Tibial nerve (tissue), 4 donors: Measurements from ENCODE around the gene SH3TC2. TPM values are rescaled to one million over a fixed set of nuclear protein-coding genes. Genes with fewer than 3 reads are reported as not detected.

ENCODE experiments used
- DNase-seq, 2 donors: peaks; one replicate each; pipeline ENCODE4 v3.0.0-alpha.2; 2019; ENCODE audit warnings: low spot score in 2 of 2
- H3K27ac ChIP-seq, 4 donors: fragments of 200-600 bp; sonication (generic) in 3 of 4; one replicate each; pipeline ENCODE4 v1.5.1; 2017 to 2019; ENCODE audit warnings: mild to moderate bottlenecking in 1 of 4
- H3K27me3 ChIP-seq, 2 donors: fragments of 200-600 bp; sonication (generic) in 1 of 2; one replicate each; pipeline versions ENCODE4 v1.5.1 to v1.6.0; 2017 to 2019
- H3K36me3 ChIP-seq, 3 donors: fragments of 200-600 bp; sonication (generic); one replicate each; pipeline ENCODE4 v1.5.1; 2018 to 2019
- H3K4me1 ChIP-seq, 4 donors: fragments of 200-600 bp; sonication (generic) in 3 of 4; one replicate each; pipeline ENCODE4 v1.5.1; 2017 to 2019
- H3K4me3 ChIP-seq, 4 donors: fragments of 200-600 bp; sonication (generic) in 3 of 4; one replicate each; pipeline ENCODE4 v1.5.1; 2017 to 2019; ENCODE audit warnings: mild to moderate bottlenecking in 1 of 4, moderate library complexity in 1 of 4
- H3K9me3 ChIP-seq, 4 donors: fragments of 200-600 bp; sonication (generic) in 3 of 4; one replicate each; pipeline ENCODE4 v1.5.1; 2017 to 2019
- CTCF ChIP-seq, 5 experiments: fragments of 200-600 bp in 3 of 5; fragments of 450-650 bp in 2 of 5; sonication (generic) in 3 of 5; IDR thresholded peaks; one replicate each; pipeline ENCODE4 v1.5.1; 2016 to 2019; ENCODE audit warnings: antibody characterized with exemption in 5 of 5, mild to moderate bottlenecking in 3 of 5, moderate library complexity in 2 of 5
- EP300 ChIP-seq, 2 donors: sonication (generic); formaldehyde crosslinking; IDR thresholded peaks; one replicate each; pipeline ENCODE4 v1.6.1; 2017; ENCODE audit warnings: antibody characterized with exemption in 2 of 2, mild to moderate bottlenecking in 1 of 2
- POLR2A ChIP-seq, 2 donors: fragments of 450-650 bp; IDR thresholded peaks; one replicate each; pipeline ENCODE4 v1.6.1; 2017; ENCODE audit warnings: antibody characterized with exemption in 2 of 2, mild to moderate bottlenecking in 2 of 2, moderate library complexity in 2 of 2
- WGBS, 2 donors: methylation state at CpG; one replicate each; pipeline ENCODE4 v1.1.5; 2018; 5-methylcytosine and 5-hydroxymethylcytosine counted together
- total RNA-seq, 4 donors: library from RNA; depleted of rRNA; stranded (reverse); fragments of >200 nt; gene quantifications; one replicate each; pipeline ENCODE4 v1.1.0, GENCODE V29; 2016

Gene SH3TC2
- total RNA-seq, 4 donors from 2014 or later = 37.2 to 92.1 (median 83.9) TPM

DNA sequence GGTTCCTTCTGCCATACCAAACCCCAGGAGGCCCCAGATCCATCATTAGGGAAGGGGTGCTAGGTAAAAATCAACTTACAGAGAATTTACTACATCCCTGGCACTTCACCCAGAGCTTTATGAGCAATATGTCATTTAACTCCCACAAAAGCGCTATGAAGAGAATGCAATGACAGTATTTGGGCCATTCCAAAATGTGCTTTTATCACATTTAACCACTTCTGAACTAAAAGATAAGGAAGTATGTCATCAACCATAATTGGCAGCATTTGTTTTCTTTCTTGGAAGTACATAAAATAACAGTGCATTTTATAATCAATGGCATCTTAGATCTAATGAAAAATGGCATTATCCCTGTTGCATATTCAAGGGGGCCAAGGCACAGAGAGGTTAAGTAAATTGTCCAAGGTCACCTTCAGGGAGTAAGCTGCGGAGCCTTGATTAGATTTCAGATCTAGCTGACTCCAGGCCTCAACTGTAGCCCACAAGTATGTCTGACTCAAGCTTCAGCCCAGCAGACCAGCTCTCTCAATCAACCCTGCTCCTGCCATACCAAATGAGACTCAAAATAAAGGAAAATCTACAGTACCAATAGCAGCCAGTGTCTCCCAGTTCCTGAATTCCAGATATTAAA lies 16.5 kb downstream of the SH3TC2 start:
- 64 to 77% methylated on average over 2 of the region's 2 CpGs for WGBS, 2 donors
- Histone ChIP-seq H3K9me3 (no peaks in the 10 kb centered on the region), H3K36me3 (peaks cover 0 to 27% (median 0%) of the 10 kb centered on the region in 3 donors), H3K4me3 (no peak overlapping the region), H3K27ac (no peak overlapping the region), H3K27me3 (no peaks in the 10 kb centered on the region), H3K4me1 (peaks cover 0 to 4% (median 0%) of the 10 kb centered on the region in 4 donors)
- no peak for TF ChIP-seq CTCF (IDR thresholded peaks at IDR 0.05)
- TF ChIP-seq POLR2A (IDR thresholded peaks at IDR 0.05) = no peak
- no peak for TF ChIP-seq EP300 (IDR thresholded peaks at IDR 0.05)
- no peak for DNase-seq

- peaks cover 0 to 32% (median 0%) of the 10 kb centered on the region in 3 donors for H3K36me3 ChIP-seq
- H3K4me1 ChIP-seq = peaks cover 0 to 10% (median 0%) of the 10 kb centered on the region in 4 donors
- DNase-seq = no peak
- no peaks in the 10 kb centered on the region for H3K27me3 ChIP-seq
- TF ChIP-seq POLR2A (IDR thresholded peaks at IDR 0.05) = no peak
- TF ChIP-seq EP300 (IDR thresholded peaks at IDR 0.05) = no peak
- no peak for TF ChIP-seq CTCF (IDR thresholded peaks at IDR 0.05)
- no peak overlapping the region for H3K4me3 ChIP-seq
- no peak overlapping the region for H3K27ac ChIP-seq
- no peaks in the 10 kb centered on the region for H3K9me3 ChIP-seq
Observed at GRCh38 chr5:149045089-149045460, 17.8 kb downstream of the SH3TC2 start.

DNA sequence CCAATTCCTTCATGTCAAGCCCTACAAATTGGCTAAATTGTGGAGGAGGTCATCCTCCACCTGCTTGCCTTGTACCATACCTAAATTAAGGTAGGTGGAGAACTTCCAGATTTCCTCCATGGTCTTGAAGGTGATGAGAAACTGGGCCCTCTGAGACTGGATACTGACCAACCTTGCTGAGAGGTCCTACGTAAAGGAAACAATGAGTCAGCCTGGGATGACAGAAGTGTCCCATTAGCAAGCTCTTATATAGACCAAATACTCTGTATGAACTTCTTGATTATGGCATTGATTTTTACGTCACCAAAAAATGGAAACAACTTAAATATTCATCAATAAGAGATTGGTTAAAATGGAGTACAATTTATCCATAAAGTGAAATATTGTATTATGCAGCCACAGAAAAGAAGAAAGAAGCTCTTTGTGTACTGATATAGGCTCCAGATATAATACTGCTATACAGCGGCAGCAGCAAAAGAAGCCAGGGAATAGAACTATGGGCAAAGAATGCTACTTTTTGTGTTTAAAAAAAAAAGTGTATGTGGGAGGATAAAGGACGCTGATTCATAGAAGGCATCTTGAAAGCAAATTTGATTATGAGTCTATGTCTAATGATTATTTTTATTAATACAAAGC lies 18.3 kb downstream of the SH3TC2 start:
- TF ChIP-seq POLR2A (IDR thresholded peaks at IDR 0.05) (no peak), CTCF (IDR thresholded peaks at IDR 0.05) (no peak)
- no peak for DNase-seq
- WGBS, 2 donors = 52 to 57% methylated on average over 4 of the region's 4 CpGs

DNA sequence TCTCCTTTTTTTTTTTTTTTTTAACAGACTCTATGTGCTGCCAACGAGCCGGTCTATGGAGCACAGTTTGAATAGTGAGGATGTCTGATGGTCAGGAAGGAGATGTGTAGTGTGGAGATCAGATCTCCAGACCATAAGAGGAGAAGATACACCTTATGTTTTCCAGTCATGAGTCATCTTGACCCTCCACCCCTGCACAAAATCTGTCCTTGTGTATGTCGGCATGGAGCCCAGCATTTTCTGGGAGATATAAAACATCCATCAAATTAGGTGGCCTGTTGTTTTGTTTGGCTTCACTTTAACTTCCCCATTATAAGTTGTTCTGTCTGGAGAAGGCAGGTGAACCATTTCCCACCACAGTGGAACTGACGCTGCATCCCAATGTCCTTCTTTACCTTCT lies 19.2 kb downstream of the SH3TC2 start:
- DNase-seq = no peak
- Histone ChIP-seq H3K9me3 (no peaks in the 10 kb centered on the region), H3K36me3 (peaks cover 0 to 32% (median 0%) of the 10 kb centered on the region in 3 donors), H3K27ac (no peak overlapping the region), H3K27me3 (no peaks in the 10 kb centered on the region), H3K4me1 (peaks cover 0 to 11% (median 0%) of the 10 kb centered on the region in 4 donors), H3K4me3 (no peak overlapping the region)
- WGBS, 2 donors = 62 to 72% methylated on average over 4 of the region's 4 CpGs
- no peak for TF ChIP-seq EP300 (IDR thresholded peaks at IDR 0.05)
- no peak for TF ChIP-seq POLR2A (IDR thresholded peaks at IDR 0.05)
- TF ChIP-seq CTCF (IDR thresholded peaks at IDR 0.05) = no peak

More for the DNA sequence above, 18.3 kb downstream of the SH3TC2 start:
- H3K9me3 ChIP-seq = no peaks in the 10 kb centered on the region
- H3K36me3 ChIP-seq = peaks cover 0 to 32% (median 0%) of the 10 kb centered on the region in 3 donors
- H3K27ac ChIP-seq = no peak overlapping the region
- peaks cover 0 to 15% (median 0%) of the 10 kb centered on the region in 4 donors for H3K4me1 ChIP-seq
- H3K4me3 ChIP-seq = no peak overlapping the region
- no peaks in the 10 kb centered on the region for H3K27me3 ChIP-seq

GRCh38 chr5:149042865-149043264 lies 20.0 kb downstream of the SH3TC2 start:
- Histone ChIP-seq H3K4me3 (no peak overlapping the region), H3K36me3 (peaks cover 0 to 32% (median 0%) of the 10 kb centered on the region in 3 donors), H3K9me3 (no peaks in the 10 kb centered on the region), H3K27ac (no peak overlapping the region), H3K27me3 (no peaks in the 10 kb centered on the region), H3K4me1 (peaks cover 0 to 17% (median 0%) of the 10 kb centered on the region in 4 donors)
- TF ChIP-seq CTCF (IDR thresholded peaks at IDR 0.05) = no peak
- TF ChIP-seq EP300 (IDR thresholded peaks at IDR 0.05) = no peak
- TF ChIP-seq POLR2A (IDR thresholded peaks at IDR 0.05) = no peak
- 78 to 87% methylated on average over 1 of the region's 1 CpG for WGBS, 2 donors
- DNase-seq = no peak
